ENCODE results near the gene NR2C2.
A peak's percentile ranks its signal among the peaks of the same experiment; 100 is the strongest.
"Not testable (repeated sequence)": the region's sequence is repeated elsewhere in the genome, so short reads cannot be mapped to it uniquely, and the experiment has no call there.

Gene NR2C2

GRCh38 chr3:14967285-14967684 is 19.9 kb downstream of the NR2C2 start:
- Mint-ChIP-seq H3K4me3 (no peak overlapping the region), H3K36me3 (peaks cover 72% of the 10 kb centered on the region), H3K9me3 (no peaks in the 10 kb centered on the region), H3K27ac (no peak overlapping the region), H3K4me1 (no peaks in the 10 kb centered on the region)
- DNase-seq (ENCODE audit: low spot score in 2 of 2) (no peak), ATAC-seq (no peak)

GRCh38 chr3:14969671-14970070 is 22.3 kb downstream of the NR2C2 start:
- no peaks in the 10 kb centered on the region for H3K9me3 Mint-ChIP-seq
- no peak overlapping the region for H3K4me3 Mint-ChIP-seq
- H3K27ac Mint-ChIP-seq: no peak overlapping the region
- peaks cover 9% of the 10 kb centered on the region for H3K4me1 Mint-ChIP-seq
- peaks cover 76% of the 10 kb centered on the region for H3K36me3 Mint-ChIP-seq
- no peak for DNase-seq (ENCODE audit: low spot score in 2 of 2)
- no peak for ATAC-seq

- peaks cover 59% of the 10 kb centered on the region for H3K36me3 Mint-ChIP-seq
These were observed 28.9 kb downstream of the NR2C2 start for GRCh38 chr3:14976317-14976716.

GRCh38 chr3:14980689-14981088 is 33.3 kb downstream of the NR2C2 start:
- peaks cover 19% of the 10 kb centered on the region for H3K36me3 Mint-ChIP-seq
- ATAC-seq (no peak), DNase-seq (ENCODE audit: low spot score in 2 of 2) (no peak)
- no peak overlapping the region for H3K27ac Mint-ChIP-seq
- H3K4me3 Mint-ChIP-seq: no peak overlapping the region
- no peaks in the 10 kb centered on the region for H3K9me3 Mint-ChIP-seq
- H3K4me1 Mint-ChIP-seq: peaks cover 25% of the 10 kb centered on the region

More at GRCh38 chr3:14976317-14976716, 28.9 kb downstream of the NR2C2 start:
- Mint-ChIP-seq H3K9me3 (no peaks in the 10 kb centered on the region), H3K27ac (peak overlapping the region; percentile 16), H3K4me1 (peaks cover 35% of the 10 kb centered on the region), H3K4me3 (no peak overlapping the region)
- no peak for DNase-seq (ENCODE audit: low spot score in 2 of 2)
- ATAC-seq: no peak

- no peaks in the 10 kb centered on the region for H3K9me3 Mint-ChIP-seq
- H3K4me3 Mint-ChIP-seq: no peak overlapping the region
- no peak for ATAC-seq
- no peak overlapping the region for H3K27ac Mint-ChIP-seq
- no peaks in the 10 kb centered on the region for H3K36me3 Mint-ChIP-seq
- DNase-seq (ENCODE audit: low spot score in 2 of 2): no peak
- H3K4me1 Mint-ChIP-seq: peaks cover 16% of the 10 kb centered on the region
These were observed 37.3 kb downstream of the NR2C2 start for GRCh38 chr3:14984581-14985113.

- Mint-ChIP-seq H3K4me1 (peaks cover 32% of the 10 kb centered on the region), H3K27ac (peak overlapping the region; percentile 6), H3K9me3 (no peaks in the 10 kb centered on the region), H3K4me3 (no peak overlapping the region), H3K36me3 (no peaks in the 10 kb centered on the region)
- ATAC-seq (peak; percentile 100), DNase-seq (ENCODE audit: low spot score in 2 of 2) (peak in 1 of 2 donors; percentile 60)
These were observed 41.6 kb downstream of the NR2C2 start for GRCh38 chr3:14988988-14989394.

- H3K9me3 Mint-ChIP-seq: no peaks in the 10 kb centered on the region
- ATAC-seq: no peak
- no peak overlapping the region for H3K27ac Mint-ChIP-seq
- H3K4me1 Mint-ChIP-seq: peaks cover 32% of the 10 kb centered on the region
- no peak overlapping the region for H3K4me3 Mint-ChIP-seq
- no peaks in the 10 kb centered on the region for H3K36me3 Mint-ChIP-seq
- no peak for DNase-seq (ENCODE audit: low spot score in 2 of 2)
These were observed 42.8 kb downstream of the NR2C2 start for GRCh38 chr3:14989943-14990779.

GRCh38 chr3:14990780-14991148 is 43.4 kb downstream of the NR2C2 start:
- Mint-ChIP-seq H3K36me3 (no peaks in the 10 kb centered on the region), H3K4me1 (peaks cover 32% of the 10 kb centered on the region), H3K9me3 (no peaks in the 10 kb centered on the region), H3K4me3 (no peak overlapping the region), H3K27ac (no peak overlapping the region)
- no peak for DNase-seq (ENCODE audit: low spot score in 2 of 2)
- no peak for ATAC-seq

- peaks cover 31% of the 10 kb centered on the region for H3K4me1 Mint-ChIP-seq
- no peak overlapping the region for H3K27ac Mint-ChIP-seq
- no peak for DNase-seq (ENCODE audit: low spot score in 2 of 2)
- H3K36me3 Mint-ChIP-seq: no peaks in the 10 kb centered on the region
- H3K4me3 Mint-ChIP-seq: no peak overlapping the region
- H3K9me3 Mint-ChIP-seq: no peaks in the 10 kb centered on the region
- no peak for ATAC-seq
These were observed 43.9 kb downstream of the NR2C2 start for GRCh38 chr3:14991151-14991742.

- ATAC-seq: no peak
- no peaks in the 10 kb centered on the region for H3K9me3 Mint-ChIP-seq
- no peak for DNase-seq (ENCODE audit: low spot score in 2 of 2)
- no peak overlapping the region for H3K4me3 Mint-ChIP-seq
- peaks cover 26% of the 10 kb centered on the region for H3K4me1 Mint-ChIP-seq
- no peak overlapping the region for H3K27ac Mint-ChIP-seq
- H3K36me3 Mint-ChIP-seq: no peaks in the 10 kb centered on the region
These were observed 44.6 kb downstream of the NR2C2 start for GRCh38 chr3:14991818-14992612.

- peaks cover 24% of the 10 kb centered on the region for H3K36me3 Mint-ChIP-seq
- H3K27ac Mint-ChIP-seq: no peak overlapping the region
- peaks cover 8% of the 10 kb centered on the region for H3K4me1 Mint-ChIP-seq
- peaks cover 6% of the 10 kb centered on the region for H3K9me3 Mint-ChIP-seq
- DNase-seq (ENCODE audit: low spot score in 2 of 2): no peak
- no peak overlapping the region for H3K4me3 Mint-ChIP-seq
- ATAC-seq: no peak
These were observed 50.6 kb downstream of the NR2C2 start for GRCh38 chr3:14997941-14998340.

GRCh38 chr3:14999182-14999581 is 51.8 kb downstream of the NR2C2 start:
- H3K36me3 Mint-ChIP-seq: peaks cover 31% of the 10 kb centered on the region
- H3K27ac Mint-ChIP-seq; H3K4me3 Mint-ChIP-seq; ATAC-seq; DNase-seq (ENCODE audit: low spot score in 2 of 2); H3K9me3 Mint-ChIP-seq: not testable (repeated sequence)
- H3K4me1 Mint-ChIP-seq: peaks cover 14% of the 10 kb centered on the region

GRCh38 chr3:15007681-15008141 is 60.3 kb downstream of the NR2C2 start:
- Mint-ChIP-seq H3K4me1 (peaks cover 5% of the 10 kb centered on the region), H3K36me3 (peaks cover 74% of the 10 kb centered on the region), H3K9me3 (no peaks in the 10 kb centered on the region), H3K27ac (no peak overlapping the region), H3K4me3 (no peak overlapping the region)
- ATAC-seq (no peak), DNase-seq (ENCODE audit: low spot score in 2 of 2) (no peak)

- H3K27ac Mint-ChIP-seq: no peak overlapping the region
- ATAC-seq (no peak), DNase-seq (ENCODE audit: low spot score in 2 of 2) (no peak)
- H3K9me3 Mint-ChIP-seq: no peaks in the 10 kb centered on the region
- H3K4me3 Mint-ChIP-seq: no peak overlapping the region
- peaks cover 82% of the 10 kb centered on the region for H3K36me3 Mint-ChIP-seq
- no peaks in the 10 kb centered on the region for H3K4me1 Mint-ChIP-seq
These were observed 61.8 kb downstream of the NR2C2 start for GRCh38 chr3:15009167-15009566.

- ATAC-seq: peak; percentile 86
- Mint-ChIP-seq H3K9me3 (no peaks in the 10 kb centered on the region), H3K27ac (peak overlapping the region; percentile 52), H3K4me1 (no peaks in the 10 kb centered on the region), H3K36me3 (peaks cover 86% of the 10 kb centered on the region), H3K4me3 (no peak overlapping the region)
- no peak for DNase-seq (ENCODE audit: low spot score in 2 of 2)
These were observed 63.3 kb downstream of the NR2C2 start for GRCh38 chr3:15010664-15011063.
